Stimulated activated CD8-positive, alpha-beta memory T cell treated with anti-CD3 and anti-CD28 coated beads, Interleukin-4, amount 100 ng/mL, for 48 hours (primary cell): ENCODE data around the gene UGT2B11.
"Not testable (repeated sequence)": the region's sequence is repeated elsewhere in the genome, so short reads cannot be mapped to it uniquely, and the experiment has no call there.

Experiments used
- DNase-seq: peaks from one replicate; pipeline ENCODE4 v3.0.0-alpha.2; 2020

UGT2B11 gene

DNA sequence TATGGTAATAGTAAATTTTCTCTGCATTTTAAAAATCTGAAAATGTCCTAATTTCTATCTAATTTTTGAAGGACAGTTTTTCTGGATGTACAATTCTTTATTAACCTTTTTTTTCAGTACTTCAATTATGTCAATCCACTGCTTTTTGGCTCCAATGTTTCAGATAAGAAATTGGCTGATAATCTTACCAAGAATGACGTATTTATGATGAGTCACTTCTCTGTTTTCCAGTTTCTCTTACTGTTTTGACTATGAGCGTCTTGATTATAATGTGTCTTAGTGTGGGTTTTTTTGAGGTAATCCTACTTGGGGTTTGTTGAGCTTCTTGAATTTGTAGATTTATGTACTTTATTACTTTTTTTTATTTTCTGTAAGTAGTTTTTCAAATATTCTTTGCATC, 47.2 kb downstream of the UGT2B11 start:
- DNase-seq = no peak

GRCh38 chr4:69166376-69166775, 48.2 kb downstream of the UGT2B11 start:
- DNase-seq = not testable (repeated sequence)

- not testable (repeated sequence) for DNase-seq
Measured at GRCh38 chr4:69165707-69166106, 48.8 kb downstream of the UGT2B11 start.

DNA sequence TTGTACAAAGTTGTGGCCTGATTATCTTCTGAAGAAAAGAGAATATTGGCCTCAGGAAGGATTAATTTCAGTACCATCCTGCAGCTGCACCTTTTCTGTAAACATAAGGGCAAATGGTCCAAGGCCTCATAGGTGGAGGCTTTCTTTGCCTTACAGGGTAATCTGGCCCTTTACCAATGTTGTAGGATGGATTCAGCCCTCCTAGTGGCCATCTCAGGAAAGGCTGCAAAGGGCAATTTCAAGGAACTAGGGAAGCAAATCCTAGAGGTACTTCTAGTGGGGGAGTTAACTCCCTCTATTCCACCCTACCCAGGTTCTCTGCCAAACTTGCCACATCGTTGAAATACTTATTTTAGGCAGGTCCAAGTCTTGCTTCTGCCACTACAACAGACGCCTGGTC, 57.6 kb downstream of the UGT2B11 start:
- no peak for DNase-seq

DNA sequence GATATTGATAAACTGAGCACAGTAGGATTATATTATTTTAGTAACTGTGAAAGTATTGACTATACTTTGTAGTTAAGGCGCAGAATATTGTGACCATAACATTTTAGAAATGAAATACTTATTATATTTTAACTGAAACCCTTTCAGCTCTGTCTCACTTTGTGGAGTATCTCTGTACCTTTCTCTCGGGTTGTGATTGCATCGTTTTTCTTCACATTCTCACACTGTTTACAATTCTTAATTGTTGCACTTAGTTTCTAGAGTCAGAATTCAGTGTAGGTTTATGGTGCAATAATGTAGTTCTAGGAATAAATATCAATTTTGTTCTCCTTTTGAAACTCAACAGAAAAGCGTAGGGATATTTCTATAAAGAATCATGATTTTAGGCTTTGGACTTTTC, 60.5 kb downstream of the UGT2B11 start:
- DNase-seq = no peak
